HG03135 (cell line): ENCODE data around the gene RASGEF1C.
A peak's percentile ranks its signal among the peaks of the same experiment; 100 is the strongest.

Experiments used
- ATAC-seq: cut with Tn5 transposase; IDR thresholded peaks from one replicate; pipeline ENCODE4 v1.9.1; 2021; ENCODE audit warnings: mild to moderate bottlenecking, moderate library complexity; ENCODE audit not compliant: unreplicated experiment

The RASGEF1C gene

GRCh38 chr5:180209137-180209581 lies at the start of gene RASGEF1C:
RASGEF1C (minus strand) TSS chr5:180209211; CDS start chr5:180138052, 71,159 bp downstream.
- peak; percentile 79 for ATAC-seq

GRCh38 chr5:180253036-180253824 lies 44.2 kb upstream of the RASGEF1C start:
- no peak for ATAC-seq

- no peak for ATAC-seq
These were observed 42.9 kb upstream of the RASGEF1C start for GRCh38 chr5:180251887-180252286.

- no peak for ATAC-seq
These were observed 42.1 kb upstream of the RASGEF1C start for GRCh38 chr5:180251141-180251540.

- ATAC-seq: no peak
These were observed 41.3 kb upstream of the RASGEF1C start for GRCh38 chr5:180250329-180250728.

GRCh38 chr5:180241600-180241999 lies 32.6 kb upstream of the RASGEF1C start:
- no peak for ATAC-seq

GRCh38 chr5:180238631-180239030 lies 29.6 kb upstream of the RASGEF1C start:
- ATAC-seq: no peak

- no peak for ATAC-seq
These were observed 26.8 kb upstream of the RASGEF1C start for GRCh38 chr5:180235846-180236245.

- ATAC-seq: no peak
These were observed 26.1 kb upstream of the RASGEF1C start for GRCh38 chr5:180235077-180235476.

GRCh38 chr5:180234271-180234670 lies 25.3 kb upstream of the RASGEF1C start:
- no peak for ATAC-seq

GRCh38 chr5:180233729-180234128 lies 24.7 kb upstream of the RASGEF1C start:
- ATAC-seq: no peak

- no peak for ATAC-seq
These were observed 21.0 kb upstream of the RASGEF1C start for GRCh38 chr5:180230017-180230416.

GRCh38 chr5:180222056-180222455 lies 13.0 kb upstream of the RASGEF1C start:
- no peak for ATAC-seq

- no peak for ATAC-seq
These were observed 8.8 kb upstream of the RASGEF1C start for GRCh38 chr5:180217797-180218196.

GRCh38 chr5:180216646-180217171 lies 7.7 kb upstream of the RASGEF1C start:
- no peak for ATAC-seq

GRCh38 chr5:180215783-180216630 lies 7.0 kb upstream of the RASGEF1C start:
- ATAC-seq: no peak

- ATAC-seq: no peak
These were observed 6.1 kb upstream of the RASGEF1C start for GRCh38 chr5:180214870-180215770.

- ATAC-seq: no peak
These were observed 4.7 kb upstream of the RASGEF1C start for GRCh38 chr5:180213657-180214207.

- no peak for ATAC-seq
These were observed 4.2 kb upstream of the RASGEF1C start for GRCh38 chr5:180213256-180213600.
